NB4 (cell line): ENCODE measurements around the gene RPS26.

Experiments used
- TF ChIP-seq, protein P1 (sequence below): IDR thresholded peaks from 2 replicates; pipeline ENCODE4 v1.6.1; 2011; ENCODE audit warnings: low read depth, low read length
- TF ChIP-seq, protein P2 (sequence below): IDR thresholded peaks from one replicate; pipeline ENCODE4 v1.5.1; 2012; ENCODE audit warnings: low read depth, low read length

DNA sequence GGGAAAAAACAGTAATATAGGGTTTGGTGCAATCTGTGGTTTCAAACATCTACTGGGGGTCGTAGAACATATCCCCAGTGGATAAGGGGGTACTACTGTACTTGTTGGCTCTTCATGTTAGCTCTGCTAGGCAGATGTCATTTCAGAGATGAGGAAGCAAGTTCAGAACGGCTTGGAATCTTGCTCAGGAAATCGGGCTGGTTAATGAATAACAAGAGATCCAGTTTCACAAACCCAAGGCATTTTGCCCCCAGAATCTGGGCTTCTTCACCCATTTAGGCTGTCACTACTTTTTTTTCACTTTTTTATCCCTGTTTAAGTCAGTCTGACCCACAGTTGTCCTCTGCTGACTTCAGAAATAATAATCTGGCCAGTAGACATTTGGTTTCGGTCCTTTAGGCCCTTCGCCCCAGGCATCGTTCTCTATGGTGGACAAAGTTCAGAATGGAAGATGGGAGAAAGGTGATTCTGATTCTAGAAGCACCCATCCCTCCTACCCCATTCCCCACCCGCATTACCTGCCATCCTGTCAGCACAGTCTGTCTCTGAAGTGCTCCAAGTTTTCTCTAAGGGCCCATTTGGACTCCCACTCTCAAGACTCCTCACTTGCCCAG lies 40.1 kb upstream of the RPS26 start:
- TF ChIP-seq, protein P1, sequence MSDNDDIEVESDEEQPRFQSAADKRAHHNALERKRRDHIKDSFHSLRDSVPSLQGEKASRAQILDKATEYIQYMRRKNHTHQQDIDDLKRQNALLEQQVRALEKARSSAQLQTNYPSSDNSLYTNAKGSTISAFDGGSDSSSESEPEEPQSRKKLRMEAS = no peak
- TF ChIP-seq, protein P2, sequence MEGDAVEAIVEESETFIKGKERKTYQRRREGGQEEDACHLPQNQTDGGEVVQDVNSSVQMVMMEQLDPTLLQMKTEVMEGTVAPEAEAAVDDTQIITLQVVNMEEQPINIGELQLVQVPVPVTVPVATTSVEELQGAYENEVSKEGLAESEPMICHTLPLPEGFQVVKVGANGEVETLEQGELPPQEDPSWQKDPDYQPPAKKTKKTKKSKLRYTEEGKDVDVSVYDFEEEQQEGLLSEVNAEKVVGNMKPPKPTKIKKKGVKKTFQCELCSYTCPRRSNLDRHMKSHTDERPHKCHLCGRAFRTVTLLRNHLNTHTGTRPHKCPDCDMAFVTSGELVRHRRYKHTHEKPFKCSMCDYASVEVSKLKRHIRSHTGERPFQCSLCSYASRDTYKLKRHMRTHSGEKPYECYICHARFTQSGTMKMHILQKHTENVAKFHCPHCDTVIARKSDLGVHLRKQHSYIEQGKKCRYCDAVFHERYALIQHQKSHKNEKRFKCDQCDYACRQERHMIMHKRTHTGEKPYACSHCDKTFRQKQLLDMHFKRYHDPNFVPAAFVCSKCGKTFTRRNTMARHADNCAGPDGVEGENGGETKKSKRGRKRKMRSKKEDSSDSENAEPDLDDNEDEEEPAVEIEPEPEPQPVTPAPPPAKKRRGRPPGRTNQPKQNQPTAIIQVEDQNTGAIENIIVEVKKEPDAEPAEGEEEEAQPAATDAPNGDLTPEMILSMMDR = no peak
